Measurements from ENCODE around the gene ZBTB7C. TPM values are rescaled to one million over a fixed set of nuclear protein-coding genes. Genes with fewer than 3 reads are reported as not detected.

ZBTB7C gene
- polyA plus RNA-seq, 1 of the 3 experiments (the other 2 are of a cell fraction), result 0.05 TPM

GRCh38 chr18:48033790-48034650 is 375.2 kb downstream of the ZBTB7C start:
- H3K36me3 ChIP-seq (replicated peaks in 1 of 2; ENCODE audit: control insufficient read depth in 1 of 2, insufficient read depth in 2 of 2, low read length in 1 of 2), result no peaks in the 10 kb centered on the region
- H3K4me3 ChIP-seq (ENCODE audit: low read depth in 2 of 2, low read length in 1 of 2), result no peak overlapping the region; a peak in 1 of 4 replicates
- H3K79me2 ChIP-seq (ENCODE audit: insufficient read depth), result no peaks in the 10 kb centered on the region
- no peaks in the 10 kb centered on the region for H4K20me1 ChIP-seq (ENCODE audit: insufficient read depth)
- no peaks in the 10 kb centered on the region for H3K9me2 ChIP-seq
- no peaks in the 10 kb centered on the region for H3K27me3 ChIP-seq (ENCODE audit: insufficient read depth)
- H3K4me1 ChIP-seq (ENCODE audit: control insufficient read depth in 1 of 2, insufficient read depth in 2 of 2, low read depth in 1 of 2, low read length in 1 of 2), result peaks cover 0 to 75% of the 10 kb centered on the region in 2 experiments; a peak in 1 of 4 replicates
- H3K9me3 ChIP-seq, result no peaks in the 10 kb centered on the region
- TF ChIP-seq PBX3 (IDR thresholded peaks at IDR 0.05), result no peak
- TF ChIP-seq RXRA (IDR thresholded peaks at IDR 0.05; ENCODE audit: borderline replicate concordance, low read depth), result no peak
- H2AFZ ChIP-seq (ENCODE audit: low read depth), result no peak overlapping the region
- H3K27ac ChIP-seq (ENCODE audit: low read depth in 2 of 2, low read length in 1 of 2), result peak overlapping the region in 1 of 2 experiments; percentile 100; a peak in 3 of 4 replicates
- no peak overlapping the region for H3K9ac ChIP-seq
- DNase-seq, result no peak
- POLR2A ChIA-PET, result interaction anchor here (0.9 to 3.6 kb wide), 13 partner anchors 8 to 195 kb away, joined by 3 to 28 read pairs (median 5); no protein-coding TSS in a partner anchor
- 81% methylated on average over 9 of the region's 9 CpGs for WGBS (ENCODE audit: low lambda C conversion rate)
- H3K4me2 ChIP-seq, result 0 out of 2 replicates have a peak overlapping the region, but pooled peaks have one; percentile 4
- no peaks in the 10 kb centered on the region for H3F3A ChIP-seq (replicated peaks; ENCODE audit: insufficient read depth)
- CTCF ChIA-PET, result interaction anchor here (0.6 to 20.7 kb wide), 20 partner anchors 9 to 431 kb away, joined by 3 to 333 read pairs (median 4); no protein-coding TSS in a partner anchor

GRCh38 chr18:48032876-48033789 is 376.1 kb downstream of the ZBTB7C start:
- Histone ChIP-seq H3K9me2 (no peaks in the 10 kb centered on the region), H3K4me2 (0 out of 2 replicates have a peak overlapping the region, but pooled peaks have one; percentile 4), H2AFZ (ENCODE audit: low read depth) (no peak overlapping the region), H3K79me2 (ENCODE audit: insufficient read depth) (no peaks in the 10 kb centered on the region), H3F3A (replicated peaks; ENCODE audit: insufficient read depth) (no peaks in the 10 kb centered on the region), H3K27ac (ENCODE audit: low read depth in 2 of 2, low read length in 1 of 2) (peak overlapping the region in 1 of 2 experiments; percentile 100; a peak in 2 of 4 replicates), H3K27me3 (ENCODE audit: insufficient read depth) (no peaks in the 10 kb centered on the region), H3K36me3 (replicated peaks in 1 of 2; ENCODE audit: control insufficient read depth in 1 of 2, insufficient read depth in 2 of 2, low read length in 1 of 2) (no peaks in the 10 kb centered on the region), H3K9me3 (no peaks in the 10 kb centered on the region), H3K9ac (no peak overlapping the region), H4K20me1 (ENCODE audit: insufficient read depth) (no peaks in the 10 kb centered on the region), H3K4me3 (ENCODE audit: low read depth in 2 of 2, low read length in 1 of 2) (no peak overlapping the region), H3K4me1 (ENCODE audit: control insufficient read depth in 1 of 2, insufficient read depth in 2 of 2, low read depth in 1 of 2, low read length in 1 of 2) (peaks cover 0 to 71% of the 10 kb centered on the region in 2 experiments; a peak in 1 of 4 replicates)
- 97% methylated on average over 3 of the region's 3 CpGs for WGBS (ENCODE audit: low lambda C conversion rate)
- DNase-seq, result no peak
- CTCF ChIA-PET, result interaction anchor here (0.6 to 20.7 kb wide), 22 partner anchors 8 to 431 kb away, joined by 3 to 333 read pairs (median 4); no protein-coding TSS in a partner anchor
- POLR2A ChIA-PET, result interaction anchor here (0.6 to 3.6 kb wide), 8 partner anchors 26 to 1627 kb away, joined by 3 to 28 read pairs (median 4); no protein-coding TSS in a partner anchor
- TF ChIP-seq RCOR1 (IDR thresholded peaks at IDR 0.05; ENCODE audit: low read length) (no peak), FOSL2 (IDR thresholded peaks at IDR 0.05; ENCODE audit: borderline replicate concordance, low read depth) (peak; percentile 57), RAD21 (IDR thresholded peaks at IDR 0.05; ENCODE audit: low read length) (peak; percentile 41)

Data from SK-N-SH (cell line).